Kidney capillary endothelial cell (primary cell): Measurements from ENCODE around the gene OAS2.
A peak's percentile ranks its signal among the peaks of the same experiment; 100 is the strongest.
"Not testable (repeated sequence)": the region's sequence is repeated elsewhere in the genome, so short reads cannot be mapped to it uniquely, and the experiment has no call there.

Experiments
- DNase-seq: peaks from one replicate; pipeline ENCODE4 v3.0.0-alpha.2; 2018; ENCODE audit warnings: low spot score

OAS2 gene

DNA sequence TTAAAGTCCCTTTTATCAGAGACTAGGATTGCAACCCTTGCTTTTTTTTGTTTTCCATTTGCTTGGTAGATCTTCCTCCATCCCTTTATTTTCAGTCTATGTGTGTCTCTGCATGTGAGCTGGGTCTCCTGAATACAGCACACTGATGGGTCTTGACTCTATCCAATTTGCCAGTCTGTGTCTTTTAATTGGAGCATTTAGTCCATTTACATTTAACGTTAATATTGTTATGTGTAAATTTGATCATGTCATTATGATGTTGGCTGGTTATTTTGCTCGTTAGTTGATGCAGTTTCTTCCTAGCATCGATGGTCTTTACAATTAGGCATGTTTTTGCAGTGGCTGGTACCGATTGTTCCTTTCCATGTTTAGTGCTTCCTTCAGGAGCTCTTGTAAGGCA, 21.2 kb upstream of the OAS2 start:
- not testable (repeated sequence) for DNase-seq

DNA sequence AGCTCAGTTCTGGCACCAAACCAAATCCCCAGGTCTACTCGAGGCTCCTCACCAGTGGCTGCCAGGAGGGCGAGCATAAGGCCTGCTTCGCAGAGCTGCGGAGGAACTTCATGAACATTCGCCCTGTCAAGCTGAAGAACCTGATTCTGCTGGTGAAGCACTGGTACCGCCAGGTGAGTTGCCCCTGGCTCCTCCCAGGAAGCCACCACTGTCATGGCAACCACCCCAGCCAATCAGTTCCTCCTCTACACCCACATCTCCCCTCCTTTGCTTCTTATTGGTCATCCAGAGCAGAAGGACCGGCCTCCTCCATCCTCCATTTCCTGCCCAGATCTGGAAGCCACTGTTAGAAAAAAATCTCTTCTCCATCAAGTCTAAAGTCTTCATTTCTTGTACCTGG, 17.2 kb upstream of the OAS2 start:
- no peak for DNase-seq

DNA sequence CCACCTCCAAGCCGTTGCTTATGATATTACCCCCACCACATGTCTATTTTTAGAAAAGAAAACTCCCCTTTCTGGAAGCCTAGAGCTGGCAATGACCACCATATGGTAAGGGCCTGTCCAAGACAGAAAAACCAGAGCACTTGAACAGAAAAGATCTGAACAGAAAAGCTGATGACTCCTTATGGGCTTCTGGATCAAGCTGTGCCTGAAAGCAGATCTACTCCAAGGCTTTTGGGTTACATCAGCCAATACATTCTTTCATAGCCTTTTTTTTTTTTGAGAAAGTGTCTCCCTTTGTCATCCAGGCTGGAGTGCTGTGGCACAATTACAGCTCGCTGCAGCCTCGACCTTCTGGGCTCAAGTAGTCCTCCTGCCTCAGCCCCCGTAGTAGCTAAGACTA, 16.8 kb upstream of the OAS2 start:
- DNase-seq: no peak

DNA sequence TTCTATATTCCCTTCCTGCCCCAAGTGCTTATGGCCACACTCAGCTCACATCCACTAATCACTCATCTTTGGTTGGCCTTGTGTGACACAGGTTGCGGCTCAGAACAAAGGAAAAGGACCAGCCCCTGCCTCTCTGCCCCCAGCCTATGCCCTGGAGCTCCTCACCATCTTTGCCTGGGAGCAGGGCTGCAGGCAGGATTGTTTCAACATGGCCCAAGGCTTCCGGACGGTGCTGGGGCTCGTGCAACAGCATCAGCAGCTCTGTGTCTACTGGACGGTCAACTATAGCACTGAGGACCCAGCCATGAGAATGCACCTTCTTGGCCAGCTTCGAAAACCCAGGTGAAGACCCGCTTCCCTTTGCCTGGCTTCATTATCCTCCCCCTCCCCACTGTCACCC, 15.8 kb upstream of the OAS2 start:
- no peak for DNase-seq

DNA sequence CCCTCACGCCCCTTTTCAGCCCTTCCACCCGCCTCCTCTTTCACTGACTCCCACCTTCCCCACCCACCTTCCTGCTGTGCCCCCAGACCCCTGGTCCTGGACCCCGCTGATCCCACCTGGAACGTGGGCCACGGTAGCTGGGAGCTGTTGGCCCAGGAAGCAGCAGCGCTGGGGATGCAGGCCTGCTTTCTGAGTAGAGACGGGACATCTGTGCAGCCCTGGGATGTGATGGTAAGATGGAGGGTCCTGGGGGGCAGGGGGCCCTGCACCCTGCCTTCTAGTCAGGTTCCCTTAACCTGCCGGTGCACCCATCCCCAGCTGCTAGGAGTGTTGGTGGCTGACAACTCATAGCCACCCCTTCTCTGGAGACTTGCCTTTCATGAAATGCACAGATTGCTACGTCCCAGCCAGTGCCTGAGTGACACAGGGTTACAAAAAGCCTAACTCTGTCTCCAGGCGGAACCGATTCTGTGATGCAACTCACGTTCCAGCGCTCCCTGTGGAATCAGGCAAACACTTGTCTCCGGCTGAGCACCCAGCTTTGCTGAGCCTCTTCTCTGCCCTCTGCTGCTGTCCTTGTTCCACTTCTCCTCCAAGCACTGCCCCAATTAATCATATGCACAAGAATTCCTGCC, 15.0 kb upstream of the OAS2 start:
- DNase-seq: no peak

DNA sequence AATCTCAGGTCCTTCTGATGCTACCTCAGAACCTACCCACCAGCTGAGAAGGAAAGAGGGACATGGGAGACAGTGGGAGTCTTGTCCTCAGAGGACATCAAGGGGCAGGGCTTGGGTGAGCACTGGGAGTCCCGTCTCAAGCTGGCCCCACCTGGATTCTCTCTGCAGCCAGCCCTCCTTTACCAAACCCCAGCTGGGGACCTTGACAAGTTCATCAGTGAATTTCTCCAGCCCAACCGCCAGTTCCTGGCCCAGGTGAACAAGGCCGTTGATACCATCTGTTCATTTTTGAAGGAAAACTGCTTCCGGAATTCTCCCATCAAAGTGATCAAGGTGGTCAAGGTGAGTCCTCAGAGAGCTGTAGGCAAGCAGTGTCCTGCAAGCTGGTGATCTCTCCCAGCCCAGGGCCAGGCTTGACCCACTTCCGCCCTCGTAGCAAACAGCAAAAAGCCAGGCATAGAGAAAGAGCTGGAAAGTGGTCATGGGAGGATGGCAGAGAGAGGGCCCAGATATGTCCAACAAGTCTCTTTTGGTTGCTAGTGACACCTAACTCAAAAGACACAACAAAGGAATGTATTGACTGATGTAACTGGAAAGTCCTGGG, 14.2 kb upstream of the OAS2 start:
- no peak for DNase-seq

DNA sequence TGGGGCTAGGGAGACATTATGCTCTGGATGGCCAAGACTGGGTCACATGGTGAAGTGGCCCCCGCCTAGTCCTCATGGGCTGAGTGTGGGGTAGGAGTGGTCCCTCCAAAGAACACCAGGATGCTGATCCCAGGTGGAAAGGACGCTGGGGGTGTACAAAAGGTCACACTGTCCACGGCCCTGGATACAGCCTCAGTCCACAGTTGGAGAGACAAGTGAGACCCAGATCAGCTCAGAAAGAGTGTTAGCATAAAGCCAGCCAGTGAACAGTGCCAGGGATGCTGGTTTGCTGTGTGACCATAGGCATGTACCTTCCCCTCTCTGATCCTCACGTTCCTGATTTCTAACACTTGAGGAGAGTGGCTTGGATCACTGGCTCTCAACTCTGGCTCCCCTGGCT, 13.4 kb upstream of the OAS2 start:
- DNase-seq: no peak

DNA sequence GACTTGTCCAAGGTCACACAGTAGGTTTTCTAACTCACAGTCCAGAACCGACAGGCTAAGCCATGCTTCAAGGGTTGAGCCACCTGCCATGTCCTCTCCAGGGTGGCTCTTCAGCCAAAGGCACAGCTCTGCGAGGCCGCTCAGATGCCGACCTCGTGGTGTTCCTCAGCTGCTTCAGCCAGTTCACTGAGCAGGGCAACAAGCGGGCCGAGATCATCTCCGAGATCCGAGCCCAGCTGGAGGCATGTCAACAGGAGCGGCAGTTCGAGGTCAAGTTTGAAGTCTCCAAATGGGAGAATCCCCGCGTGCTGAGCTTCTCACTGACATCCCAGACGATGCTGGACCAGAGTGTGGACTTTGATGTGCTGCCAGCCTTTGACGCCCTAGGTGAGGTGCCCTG, 12.7 kb upstream of the OAS2 start:
- DNase-seq: no peak

DNA sequence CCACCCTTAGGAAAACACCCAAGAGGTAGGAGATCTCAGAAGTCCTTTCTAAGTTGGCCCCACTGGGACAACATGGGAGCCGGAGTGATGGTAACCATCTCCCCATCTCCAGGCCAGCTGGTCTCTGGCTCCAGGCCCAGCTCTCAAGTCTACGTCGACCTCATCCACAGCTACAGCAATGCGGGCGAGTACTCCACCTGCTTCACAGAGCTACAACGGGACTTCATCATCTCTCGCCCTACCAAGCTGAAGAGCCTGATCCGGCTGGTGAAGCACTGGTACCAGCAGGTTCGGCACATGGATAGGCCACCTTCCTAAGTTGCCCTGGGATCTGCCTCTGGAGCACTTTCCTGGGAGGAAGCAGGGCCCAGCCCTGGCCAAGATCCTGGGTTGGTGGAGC, 11.0 kb upstream of the OAS2 start:
- no peak for DNase-seq

DNA sequence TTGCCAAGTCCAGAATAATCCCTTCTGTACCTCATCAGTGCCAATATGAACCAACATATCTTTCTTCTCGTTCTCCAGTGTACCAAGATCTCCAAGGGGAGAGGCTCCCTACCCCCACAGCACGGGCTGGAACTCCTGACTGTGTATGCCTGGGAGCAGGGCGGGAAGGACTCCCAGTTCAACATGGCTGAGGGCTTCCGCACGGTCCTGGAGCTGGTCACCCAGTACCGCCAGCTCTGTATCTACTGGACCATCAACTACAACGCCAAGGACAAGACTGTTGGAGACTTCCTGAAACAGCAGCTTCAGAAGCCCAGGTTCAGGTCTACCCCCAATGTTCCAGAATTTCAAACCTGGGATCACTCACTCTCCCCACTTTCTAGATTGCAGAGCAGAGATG, 10.5 kb upstream of the OAS2 start:
- DNase-seq: no peak

DNA sequence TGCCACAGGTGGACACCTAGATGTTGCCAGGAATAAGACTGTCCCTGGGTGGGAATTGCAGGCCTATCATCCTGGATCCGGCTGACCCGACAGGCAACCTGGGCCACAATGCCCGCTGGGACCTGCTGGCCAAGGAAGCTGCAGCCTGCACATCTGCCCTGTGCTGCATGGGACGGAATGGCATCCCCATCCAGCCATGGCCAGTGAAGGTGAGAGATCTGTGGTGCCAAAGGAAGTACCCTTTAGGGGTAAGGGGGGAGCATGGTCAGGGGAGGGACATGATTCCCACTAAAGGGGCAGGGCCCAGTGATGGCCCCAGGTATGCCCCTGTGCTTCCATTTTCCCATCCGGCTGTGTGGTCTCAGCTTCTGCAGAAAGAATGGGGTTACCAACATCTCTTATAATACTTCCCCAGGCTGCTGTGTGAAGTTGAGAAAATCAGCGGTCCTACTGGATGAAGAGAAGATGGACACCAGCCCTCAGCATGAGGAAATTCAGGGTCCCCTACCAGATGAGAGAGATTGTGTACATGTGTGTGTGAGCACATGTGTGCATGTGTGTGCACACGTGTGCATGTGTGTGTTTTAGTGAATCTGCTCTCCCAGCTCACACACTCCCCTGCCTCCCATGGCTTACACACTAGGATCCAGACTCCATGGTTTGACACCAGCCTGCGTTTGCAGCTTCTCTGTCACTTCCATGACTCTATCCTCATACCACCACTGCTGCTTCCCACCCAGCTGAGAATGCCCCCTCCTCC, 8.6 kb upstream of the OAS2 start:
- DNase-seq: no peak

DNA sequence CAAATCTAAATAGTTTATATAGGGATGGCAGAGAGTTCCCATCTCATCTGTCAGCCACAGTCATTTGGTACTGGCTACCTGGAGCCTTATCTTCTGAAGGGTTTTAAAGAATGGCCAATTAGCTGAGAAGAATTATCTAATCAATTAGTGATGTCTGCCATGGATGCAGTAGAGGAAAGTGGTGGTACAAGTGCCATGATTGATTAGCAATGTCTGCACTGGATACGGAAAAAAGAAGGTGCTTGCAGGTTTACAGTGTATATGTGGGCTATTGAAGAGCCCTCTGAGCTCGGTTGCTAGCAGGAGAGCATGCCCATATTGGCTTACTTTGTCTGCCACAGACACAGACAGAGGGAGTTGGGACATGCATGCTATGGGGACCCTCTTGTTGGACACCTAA, 7.9 kb upstream of the OAS2 start:
- no peak for DNase-seq

DNA sequence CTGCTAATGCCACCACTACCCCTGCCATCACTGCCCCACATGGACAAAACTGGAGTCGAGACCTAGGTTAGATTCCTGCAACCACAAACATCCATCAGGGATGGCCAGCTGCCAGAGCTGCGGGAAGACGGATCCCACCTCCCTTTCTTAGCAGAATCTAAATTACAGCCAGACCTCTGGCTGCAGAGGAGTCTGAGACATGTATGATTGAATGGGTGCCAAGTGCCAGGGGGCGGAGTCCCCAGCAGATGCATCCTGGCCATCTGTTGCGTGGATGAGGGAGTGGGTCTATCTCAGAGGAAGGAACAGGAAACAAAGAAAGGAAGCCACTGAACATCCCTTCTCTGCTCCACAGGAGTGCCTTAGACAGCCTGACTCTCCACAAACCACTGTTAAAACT, 7.1 kb upstream of the OAS2 start:
- DNase-seq: peak; percentile 63

DNA sequence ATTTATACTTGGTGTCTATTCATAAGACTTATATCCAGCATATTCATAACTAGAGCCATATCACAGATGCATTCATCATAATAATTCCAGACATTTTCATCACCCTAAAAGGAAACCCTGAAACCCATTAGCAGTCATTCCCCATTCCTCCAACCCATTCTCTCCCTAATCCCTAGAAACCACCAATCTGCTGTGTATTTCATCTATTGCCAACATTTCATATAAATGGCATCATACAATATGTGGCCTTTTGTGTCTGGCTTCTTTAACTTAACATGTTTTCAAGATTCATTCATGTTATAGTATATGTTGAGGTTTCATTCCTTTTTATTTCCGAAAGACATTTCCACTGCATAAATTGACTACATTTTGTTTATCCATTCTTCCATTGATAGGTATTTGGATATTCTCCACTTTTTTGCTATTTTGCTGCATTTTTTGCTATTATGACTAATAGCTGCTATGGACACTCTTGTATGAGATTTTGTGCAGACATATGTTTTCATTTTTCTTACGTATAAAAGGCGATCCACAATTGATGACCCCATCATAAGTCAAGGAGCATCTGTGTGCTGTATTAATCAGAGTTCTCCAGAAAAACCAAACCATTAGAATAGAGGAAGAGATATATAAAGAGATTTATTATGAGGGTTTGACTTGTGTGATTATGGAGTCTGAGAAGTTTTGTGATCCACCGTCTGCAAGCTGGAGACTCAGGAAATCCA, 5.1 kb upstream of the OAS2 start:
- DNase-seq: no peak

DNA sequence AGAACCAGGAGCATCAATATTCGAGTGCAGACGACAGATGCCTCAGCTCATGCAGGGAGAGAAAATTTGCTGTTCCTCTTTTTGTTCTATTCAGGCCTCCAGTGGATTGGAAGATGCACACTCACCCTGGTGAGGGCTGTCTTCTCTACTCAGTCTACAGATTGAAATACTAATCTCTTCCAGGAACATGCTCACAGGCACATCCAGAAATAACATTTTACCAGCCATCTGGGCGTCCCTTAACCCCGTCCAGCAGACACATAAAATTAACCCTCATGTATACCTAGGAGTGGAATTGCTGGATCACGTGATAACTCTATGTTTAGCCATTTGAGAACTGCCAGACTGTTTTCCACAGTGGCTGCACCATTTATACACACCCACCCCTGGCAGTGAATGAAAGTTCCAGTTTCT, 4.5 kb upstream of the OAS2 start:
- DNase-seq: no peak

DNA sequence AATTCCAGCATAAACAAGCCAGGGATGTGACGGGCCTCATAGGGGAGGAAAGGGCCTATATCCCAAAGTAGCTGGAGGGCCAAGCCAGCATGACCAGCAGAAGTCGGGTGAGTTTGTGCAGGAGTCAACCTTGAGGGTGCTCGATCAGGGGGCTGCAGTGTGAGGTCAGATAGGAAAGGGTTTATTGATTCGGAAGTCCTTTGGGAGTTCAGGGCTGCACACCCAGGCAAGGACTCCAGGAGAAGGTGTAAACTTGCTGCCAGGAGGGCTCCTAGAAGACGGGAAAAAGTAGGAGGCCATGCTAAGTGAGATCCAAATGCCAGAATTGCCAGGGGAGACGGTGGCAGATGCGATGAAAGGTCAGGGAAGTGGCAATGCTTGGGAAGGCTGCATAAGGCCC, 3.4 kb upstream of the OAS2 start:
- DNase-seq: no peak

DNA sequence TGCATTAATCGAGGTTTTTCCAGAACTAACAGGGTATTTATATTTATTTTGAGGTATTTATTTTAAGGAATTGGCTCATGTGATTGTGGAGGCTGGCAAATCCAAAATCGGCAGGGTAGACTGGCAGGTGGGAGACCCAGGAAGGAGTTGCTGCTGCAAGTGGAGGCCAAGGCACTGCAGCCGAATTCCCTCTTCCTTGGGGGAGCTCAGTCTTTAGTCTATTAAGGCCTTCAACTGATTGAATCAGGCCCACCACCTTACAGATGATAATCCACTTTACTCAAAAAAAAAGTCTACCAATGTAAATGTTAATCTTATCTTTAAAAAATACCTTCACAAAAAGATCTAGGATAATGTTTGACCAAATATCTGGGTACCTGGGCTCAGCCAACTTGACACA, 1.2 kb upstream of the OAS2 start:
- DNase-seq: no peak

DNA sequence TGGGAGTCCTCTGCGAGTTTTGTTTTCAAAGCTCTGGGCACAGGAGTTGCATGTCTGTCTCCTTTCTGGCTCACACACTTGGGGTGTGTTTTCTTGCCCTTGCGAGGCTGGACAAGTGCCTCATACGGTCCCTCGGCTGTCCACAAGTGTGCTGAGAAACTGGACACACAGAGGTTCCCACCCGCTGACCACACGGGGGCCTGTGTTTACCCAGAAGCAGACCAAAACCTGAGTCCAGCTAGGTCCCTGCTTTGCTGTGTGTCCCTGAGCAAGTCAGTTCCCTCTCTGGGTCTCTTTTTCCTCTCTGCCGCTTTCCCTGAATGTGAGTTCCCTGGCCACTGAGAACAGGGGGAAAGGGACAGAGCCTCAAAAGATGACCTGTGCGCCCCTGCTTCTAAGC, 678 bp upstream of the OAS2 start:
- no peak for DNase-seq

DNA sequence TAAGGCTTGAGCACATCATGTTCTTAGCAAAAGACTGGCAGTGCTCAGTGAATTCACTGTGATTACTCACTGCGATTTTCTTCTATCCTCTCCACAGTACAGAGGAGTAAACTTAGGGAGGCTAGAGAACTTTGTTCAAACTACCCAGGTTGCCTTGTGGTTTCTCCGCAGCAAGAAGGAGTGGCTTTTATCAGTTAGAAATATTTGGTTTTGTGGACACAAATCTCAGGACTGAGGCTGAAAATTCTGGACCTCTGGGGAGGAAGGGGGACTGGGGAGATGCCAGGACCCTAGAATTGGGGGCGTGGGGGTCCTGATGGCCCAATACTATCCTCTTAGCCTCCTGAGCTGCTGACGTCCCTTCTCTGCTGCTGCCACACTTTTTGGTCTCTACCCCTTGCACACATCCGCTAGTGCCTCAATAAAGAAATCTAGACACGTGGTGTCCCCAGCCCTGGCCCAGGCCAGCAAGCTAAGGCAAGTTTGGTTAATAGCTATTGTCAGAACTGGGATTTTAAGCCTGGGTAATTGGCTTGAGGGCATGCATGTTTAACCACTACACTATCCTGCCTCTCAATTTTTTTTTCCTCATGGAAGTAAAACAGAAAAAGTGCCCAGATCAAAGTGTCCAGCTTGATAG, 842 bp downstream of the OAS2 start:
- DNase-seq: no peak

DNA sequence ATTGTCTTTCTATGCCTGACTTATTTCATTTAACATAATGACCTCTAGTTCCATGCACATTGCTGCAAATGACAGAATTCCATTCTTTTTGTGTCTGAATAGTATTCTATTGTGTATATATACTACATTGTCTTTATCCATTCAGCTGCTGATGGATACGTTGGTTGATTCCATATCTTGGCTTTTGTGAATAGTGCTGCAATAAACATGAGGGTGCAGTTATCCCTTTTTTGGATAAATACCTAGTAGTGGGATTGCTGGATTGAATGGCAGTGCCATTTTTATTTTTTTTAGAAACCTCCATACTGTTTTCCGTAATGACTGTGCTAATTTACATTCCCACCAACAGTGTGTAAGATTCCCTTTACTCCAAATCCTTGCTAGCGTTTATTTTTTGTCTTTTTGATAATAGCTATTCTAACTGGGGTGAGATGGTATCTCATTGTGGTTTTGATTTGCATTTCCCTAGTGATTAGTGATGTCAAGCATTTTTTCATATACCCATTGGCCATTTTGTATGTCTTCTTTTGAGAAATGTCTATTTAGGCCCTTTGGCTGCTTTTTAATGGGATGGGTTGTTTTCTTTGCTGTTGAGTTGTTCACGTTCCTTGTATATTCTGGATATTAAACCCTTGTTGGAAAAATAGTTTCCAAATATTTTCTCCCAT, 2.3 kb downstream of the OAS2 start:
- DNase-seq: no peak

DNA sequence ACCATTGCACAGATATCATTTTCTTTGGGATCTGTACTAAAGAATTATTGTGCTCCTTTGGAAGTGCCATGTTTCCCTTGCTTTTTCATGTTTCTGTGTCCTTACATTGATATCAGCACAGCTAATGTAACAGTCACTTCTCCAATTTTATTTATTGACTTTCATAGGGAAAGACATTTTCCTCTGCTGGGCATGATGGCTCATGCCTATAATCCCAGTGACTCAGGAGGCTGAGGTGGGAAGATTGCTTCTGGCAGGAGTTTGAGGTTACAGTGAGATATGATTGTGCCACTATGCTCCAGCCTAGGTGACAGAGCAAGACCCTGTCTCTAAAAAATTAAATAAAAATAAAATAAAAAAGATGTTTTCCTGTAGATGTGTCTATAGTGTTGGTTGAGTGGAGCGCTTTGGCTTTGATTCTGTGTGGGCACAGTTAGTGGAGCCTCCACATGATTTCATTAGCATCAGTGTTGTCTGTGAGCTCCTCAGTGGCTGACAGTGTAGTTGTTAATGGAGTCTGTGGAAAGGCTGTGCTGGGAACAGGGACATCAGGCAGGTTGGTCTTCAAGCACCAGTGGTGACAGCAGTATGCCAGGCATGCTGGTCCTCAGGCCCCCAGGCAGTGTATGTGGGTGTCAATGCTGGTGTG, 7.4 kb downstream of the OAS2 start:
- DNase-seq: no peak
